ENCODE results near the gene TSPAN3.

TSPAN3 gene

GRCh38 chr15:77067691-77068367, 3.1 kb downstream of the TSPAN3 start:
- H3K27ac ChIP-seq (ENCODE audit: low read length) = peak overlapping the region; percentile 79
- H3K4me3 ChIP-seq (ENCODE audit: low read depth in 1 of 2, low read length in 2 of 2) = no peak overlapping the region
- no peaks in the 10 kb centered on the region for H3K9me3 ChIP-seq (ENCODE audit: control insufficient read depth in 1 of 2, low read length in 2 of 2)
- no peaks in the 10 kb centered on the region for H3K27me3 ChIP-seq (ENCODE audit: low read depth, low read length)
- H3K4me1 ChIP-seq (ENCODE audit: control insufficient read depth in 1 of 2, insufficient read depth in 2 of 2, low read length in 2 of 2) = peaks cover 14 to 34% of the 10 kb centered on the region in 2 donors
- no peaks in the 10 kb centered on the region for H3K36me3 ChIP-seq (ENCODE audit: control insufficient read depth in 1 of 2, insufficient read depth in 2 of 2, low read length in 2 of 2)

- Histone ChIP-seq H3K4me1 (ENCODE audit: control insufficient read depth in 1 of 2, insufficient read depth in 2 of 2, low read length in 2 of 2) (peaks cover 14 to 34% of the 10 kb centered on the region in 2 donors), H3K27me3 (ENCODE audit: low read depth, low read length) (no peaks in the 10 kb centered on the region), H3K9me3 (ENCODE audit: control insufficient read depth in 1 of 2, low read length in 2 of 2) (no peaks in the 10 kb centered on the region), H3K36me3 (ENCODE audit: control insufficient read depth in 1 of 2, insufficient read depth in 2 of 2, low read length in 2 of 2) (no peaks in the 10 kb centered on the region), H3K4me3 (ENCODE audit: low read depth in 1 of 2, low read length in 2 of 2) (no peak overlapping the region), H3K27ac (ENCODE audit: low read length) (peak overlapping the region; percentile 11)
Measured at GRCh38 chr15:77066971-77067690, 3.8 kb downstream of the TSPAN3 start.

GRCh38 chr15:77064539-77065308, 6.2 kb downstream of the TSPAN3 start:
- H3K9me3 ChIP-seq (ENCODE audit: control insufficient read depth in 1 of 2, low read length in 2 of 2) = no peaks in the 10 kb centered on the region
- peak overlapping the region; percentile 39 for H3K27ac ChIP-seq (ENCODE audit: low read length)
- H3K36me3 ChIP-seq (ENCODE audit: control insufficient read depth in 1 of 2, insufficient read depth in 2 of 2, low read length in 2 of 2) = no peaks in the 10 kb centered on the region
- no peak overlapping the region for H3K4me3 ChIP-seq (ENCODE audit: low read depth in 1 of 2, low read length in 2 of 2)
- H3K27me3 ChIP-seq (ENCODE audit: low read depth, low read length) = no peaks in the 10 kb centered on the region
- H3K4me1 ChIP-seq (ENCODE audit: control insufficient read depth in 1 of 2, insufficient read depth in 2 of 2, low read length in 2 of 2) = peaks cover 23 to 49% of the 10 kb centered on the region in 2 donors

GRCh38 chr15:77064063-77064462, 6.8 kb downstream of the TSPAN3 start:
- Histone ChIP-seq H3K4me1 (ENCODE audit: control insufficient read depth in 1 of 2, insufficient read depth in 2 of 2, low read length in 2 of 2) (peaks cover 18 to 49% of the 10 kb centered on the region in 2 donors), H3K4me3 (ENCODE audit: low read depth in 1 of 2, low read length in 2 of 2) (no peak overlapping the region), H3K27ac (ENCODE audit: low read length) (peak overlapping the region; percentile 39), H3K36me3 (ENCODE audit: control insufficient read depth in 1 of 2, insufficient read depth in 2 of 2, low read length in 2 of 2) (no peaks in the 10 kb centered on the region), H3K27me3 (ENCODE audit: low read depth, low read length) (no peaks in the 10 kb centered on the region), H3K9me3 (ENCODE audit: control insufficient read depth in 1 of 2, low read length in 2 of 2) (no peaks in the 10 kb centered on the region)

- no peaks in the 10 kb centered on the region for H3K9me3 ChIP-seq (ENCODE audit: control insufficient read depth in 1 of 2, low read length in 2 of 2)
- no peak overlapping the region for H3K4me3 ChIP-seq (ENCODE audit: low read depth in 1 of 2, low read length in 2 of 2)
- no peaks in the 10 kb centered on the region for H3K27me3 ChIP-seq (ENCODE audit: low read depth, low read length)
- no peaks in the 10 kb centered on the region for H3K36me3 ChIP-seq (ENCODE audit: control insufficient read depth in 1 of 2, insufficient read depth in 2 of 2, low read length in 2 of 2)
- H3K4me1 ChIP-seq (ENCODE audit: control insufficient read depth in 1 of 2, insufficient read depth in 2 of 2, low read length in 2 of 2) = peaks cover 18 to 50% of the 10 kb centered on the region in 2 donors
- no peak overlapping the region for H3K27ac ChIP-seq (ENCODE audit: low read length)
Measured at GRCh38 chr15:77063249-77063648, 7.7 kb downstream of the TSPAN3 start.

GRCh38 chr15:77060546-77060945, 10.4 kb downstream of the TSPAN3 start:
- no peak overlapping the region for H3K27ac ChIP-seq (ENCODE audit: low read length)
- H3K36me3 ChIP-seq (ENCODE audit: control insufficient read depth in 1 of 2, insufficient read depth in 2 of 2, low read length in 2 of 2) = no peaks in the 10 kb centered on the region
- H3K4me1 ChIP-seq (ENCODE audit: control insufficient read depth in 1 of 2, insufficient read depth in 2 of 2, low read length in 2 of 2) = peaks cover 17 to 50% of the 10 kb centered on the region in 2 donors

GRCh38 chr15:77059786-77060361, 11.0 kb downstream of the TSPAN3 start:
- Histone ChIP-seq H3K4me1 (ENCODE audit: control insufficient read depth in 1 of 2, insufficient read depth in 2 of 2, low read length in 2 of 2) (peaks cover 17 to 50% of the 10 kb centered on the region in 2 donors), H3K4me3 (ENCODE audit: low read depth in 1 of 2, low read length in 2 of 2) (no peak overlapping the region), H3K9me3 (ENCODE audit: control insufficient read depth in 1 of 2, low read length in 2 of 2) (no peaks in the 10 kb centered on the region), H3K36me3 (ENCODE audit: control insufficient read depth in 1 of 2, insufficient read depth in 2 of 2, low read length in 2 of 2) (no peaks in the 10 kb centered on the region), H3K27me3 (ENCODE audit: low read depth, low read length) (no peaks in the 10 kb centered on the region), H3K27ac (ENCODE audit: low read length) (no peak overlapping the region)

More at GRCh38 chr15:77060546-77060945, 10.4 kb downstream of the TSPAN3 start:
- Histone ChIP-seq H3K4me3 (ENCODE audit: low read depth in 1 of 2, low read length in 2 of 2) (no peak overlapping the region), H3K27me3 (ENCODE audit: low read depth, low read length) (no peaks in the 10 kb centered on the region), H3K9me3 (ENCODE audit: control insufficient read depth in 1 of 2, low read length in 2 of 2) (no peaks in the 10 kb centered on the region)

GRCh38 chr15:77058468-77058867, 12.4 kb downstream of the TSPAN3 start:
- no peak overlapping the region for H3K27ac ChIP-seq (ENCODE audit: low read length)
- no peaks in the 10 kb centered on the region for H3K36me3 ChIP-seq (ENCODE audit: control insufficient read depth in 1 of 2, insufficient read depth in 2 of 2, low read length in 2 of 2)
- H3K4me3 ChIP-seq (ENCODE audit: low read depth in 1 of 2, low read length in 2 of 2) = no peak overlapping the region
- H3K4me1 ChIP-seq (ENCODE audit: control insufficient read depth in 1 of 2, insufficient read depth in 2 of 2, low read length in 2 of 2) = peaks cover 17 to 39% of the 10 kb centered on the region in 2 donors
- H3K27me3 ChIP-seq (ENCODE audit: low read depth, low read length) = no peaks in the 10 kb centered on the region
- H3K9me3 ChIP-seq (ENCODE audit: control insufficient read depth in 1 of 2, low read length in 2 of 2) = no peaks in the 10 kb centered on the region

- H3K4me3 ChIP-seq (ENCODE audit: low read depth in 1 of 2, low read length in 2 of 2) = no peak overlapping the region
- peaks cover 0 to under 1% of the 10 kb centered on the region in 2 donors for H3K36me3 ChIP-seq (ENCODE audit: control insufficient read depth in 1 of 2, insufficient read depth in 2 of 2, low read length in 2 of 2)
- peaks cover 17 to 36% of the 10 kb centered on the region in 2 donors for H3K4me1 ChIP-seq (ENCODE audit: control insufficient read depth in 1 of 2, insufficient read depth in 2 of 2, low read length in 2 of 2)
- H3K9me3 ChIP-seq (ENCODE audit: control insufficient read depth in 1 of 2, low read length in 2 of 2) = no peaks in the 10 kb centered on the region
- no peak overlapping the region for H3K27ac ChIP-seq (ENCODE audit: low read length)
- H3K27me3 ChIP-seq (ENCODE audit: low read depth, low read length) = no peaks in the 10 kb centered on the region
Measured at GRCh38 chr15:77057685-77058084, 13.2 kb downstream of the TSPAN3 start.

GRCh38 chr15:77057072-77057471, 13.8 kb downstream of the TSPAN3 start:
- H3K27ac ChIP-seq (ENCODE audit: low read length) = no peak overlapping the region
- no peaks in the 10 kb centered on the region for H3K9me3 ChIP-seq (ENCODE audit: control insufficient read depth in 1 of 2, low read length in 2 of 2)
- H3K4me1 ChIP-seq (ENCODE audit: control insufficient read depth in 1 of 2, insufficient read depth in 2 of 2, low read length in 2 of 2) = peaks cover 17 to 35% of the 10 kb centered on the region in 2 donors
- no peak overlapping the region for H3K4me3 ChIP-seq (ENCODE audit: low read depth in 1 of 2, low read length in 2 of 2)
- no peaks in the 10 kb centered on the region for H3K27me3 ChIP-seq (ENCODE audit: low read depth, low read length)
- peaks cover 4 to 6% of the 10 kb centered on the region in 2 donors for H3K36me3 ChIP-seq (ENCODE audit: control insufficient read depth in 1 of 2, insufficient read depth in 2 of 2, low read length in 2 of 2)

GRCh38 chr15:77053709-77054108, 17.2 kb downstream of the TSPAN3 start:
- peaks cover 4% of the 10 kb centered on the region in 2 donors for H3K4me1 ChIP-seq (ENCODE audit: control insufficient read depth in 1 of 2, insufficient read depth in 2 of 2, low read length in 2 of 2)
- no peak overlapping the region for H3K4me3 ChIP-seq (ENCODE audit: low read depth in 1 of 2, low read length in 2 of 2)
- no peak overlapping the region for H3K27ac ChIP-seq (ENCODE audit: low read length)
- no peaks in the 10 kb centered on the region for H3K9me3 ChIP-seq (ENCODE audit: control insufficient read depth in 1 of 2, low read length in 2 of 2)
- peaks cover 9 to 12% of the 10 kb centered on the region in 2 donors for H3K36me3 ChIP-seq (ENCODE audit: control insufficient read depth in 1 of 2, insufficient read depth in 2 of 2, low read length in 2 of 2)
- no peaks in the 10 kb centered on the region for H3K27me3 ChIP-seq (ENCODE audit: low read depth, low read length)

All from muscle layer of duodenum (tissue), 2 donors.